HEK293T (cell line): ENCODE measurements around the gene DGKQ.

Experiments used
- FOXK2 ChIP-seq: fragments of 450-650 bp; IDR thresholded peaks from 2 replicates; pipeline ENCODE4 v1.6.1; 2016; ENCODE audit warnings: mild to moderate bottlenecking
- FOXM1 ChIP-seq: fragments of 450-650 bp; IDR thresholded peaks from 2 replicates; pipeline ENCODE4 v1.6.1; 2017; ENCODE audit warnings: mild to moderate bottlenecking, borderline replicate concordance
- LEF1 ChIP-seq: fragments of 450-650 bp; IDR thresholded peaks from 2 replicates; pipeline ENCODE4 v1.6.1; 2017; ENCODE audit warnings: mild to moderate bottlenecking, borderline replicate concordance
- SP1 ChIP-seq: fragments of 450-650 bp; IDR thresholded peaks from 2 replicates; pipeline ENCODE4 v1.6.1; 2017
- SUZ12 ChIP-seq: fragments of 450-650 bp; IDR thresholded peaks from 2 replicates; pipeline ENCODE4 v1.6.1; 2016; ENCODE audit warnings: mild to moderate bottlenecking

GRCh38 chr4:997375-998071 lies 24.2 kb upstream of the DGKQ start:
- TF ChIP-seq LEF1: no peak
- TF ChIP-seq SUZ12: no peak
- no peak for TF ChIP-seq SP1
- no peak for TF ChIP-seq FOXK2
- no peak for TF ChIP-seq FOXM1
